Glutamatergic neuron (in vitro differentiated cells): Measurements from ENCODE around the gene WT1. TPM values are rescaled to one million over a fixed set of nuclear protein-coding genes. Genes with fewer than 3 reads are reported as not detected.

Experiments
- DNase-seq: peaks from one replicate; pipeline ENCODE4 v3.0.0; 2022
- H3K27ac Mint-ChIP-seq: one replicate; pipeline ENCODE4 v1.8.0; 2020; ENCODE audit warnings: mild to moderate bottlenecking, mixed read lengths, inconsistent platforms; ENCODE audit not compliant: unreplicated experiment
- H3K27me3 Mint-ChIP-seq: one replicate; pipeline ENCODE4 v1.8.0; 2020; ENCODE audit warnings: mild to moderate bottlenecking, moderate library complexity, mixed read lengths, inconsistent platforms; ENCODE audit not compliant: unreplicated experiment
- H3K36me3 Mint-ChIP-seq: one replicate; pipeline ENCODE4 v1.8.0; 2020; ENCODE audit warnings: mild to moderate bottlenecking, mixed read lengths, inconsistent platforms; ENCODE audit not compliant: unreplicated experiment
- H3K4me1 Mint-ChIP-seq: one replicate; pipeline ENCODE4 v1.8.0; 2020; ENCODE audit warnings: mild to moderate bottlenecking, low read depth, mixed read lengths, inconsistent platforms; ENCODE audit not compliant: unreplicated experiment
- H3K4me3 Mint-ChIP-seq: one replicate; pipeline ENCODE4 v1.8.0; 2020; ENCODE audit warnings: mild to moderate bottlenecking, mixed read lengths, inconsistent platforms; ENCODE audit not compliant: unreplicated experiment
- H3K9me3 Mint-ChIP-seq: one replicate; pipeline ENCODE4 v1.8.0; 2020; ENCODE audit warnings: mild to moderate bottlenecking, moderate library complexity, mixed read lengths, inconsistent platforms; ENCODE audit not compliant: unreplicated experiment
- total RNA-seq: library from RNA; stranded (reverse); fragmentation: NEBNext Ultra II Directional; extraction: Animal tissue kit (Norgen Biotek cat#: 25700); gene quantifications from one replicate; pipeline ENCODE4 v1.2.1, GENCODE V29; 2021; ENCODE audit not compliant: unreplicated experiment
- TF ChIP-seq, protein P1 (sequence below): fragments of 200-600 bp; sonication (generic); IDR thresholded peaks from one replicate; pipeline ENCODE4 v1.5.0; 2021; ENCODE audit not compliant: partially characterized antibody, unreplicated experiment

WT1 gene
- total RNA-seq, 1 donor from 2014 or later: not detected

DNA sequence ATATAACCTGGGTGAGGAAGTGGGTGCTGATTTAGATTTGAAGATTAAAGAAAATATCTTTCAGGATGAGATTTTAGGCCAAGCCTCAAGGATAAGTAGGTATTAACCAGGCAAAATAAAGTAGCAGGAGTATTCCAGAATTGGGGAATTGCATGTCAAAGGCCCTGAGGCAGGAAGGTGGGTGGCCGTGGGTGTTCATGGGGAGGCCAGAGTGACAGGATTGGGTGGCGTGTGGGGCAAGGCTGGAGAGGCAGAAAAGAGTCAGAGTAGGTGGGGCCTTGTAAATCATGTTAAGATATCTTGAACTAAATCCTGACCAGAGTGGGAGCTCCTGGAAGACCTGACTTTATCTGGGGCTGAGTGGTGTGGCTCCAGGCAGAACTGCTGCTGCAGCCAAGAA is 19.7 kb upstream of the WT1 start:
- Mint-ChIP-seq H3K27ac (no peak overlapping the region), H3K9me3 (no peaks in the 10 kb centered on the region)

DNA sequence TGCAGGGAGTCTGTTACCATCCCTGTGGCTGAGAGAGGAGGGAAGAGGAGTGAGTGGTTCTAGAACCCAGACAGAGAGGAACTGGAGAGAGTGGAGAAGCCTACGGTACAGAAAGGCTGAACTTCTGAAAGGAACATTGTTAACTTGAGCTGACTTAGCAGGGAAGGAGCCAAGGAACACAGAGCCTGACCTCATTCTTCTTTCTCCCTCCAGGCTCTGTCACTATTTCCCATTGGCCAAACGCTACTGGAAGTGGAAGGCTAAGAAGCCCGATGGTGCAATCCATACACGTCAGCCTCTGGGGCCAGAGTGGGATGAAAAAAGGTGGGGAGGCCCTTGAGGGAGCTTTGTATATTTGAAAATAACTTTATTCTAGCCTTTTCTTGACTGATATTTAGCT is 16.5 kb upstream of the WT1 start:
- no peak for DNase-seq
- TF ChIP-seq, protein P1, sequence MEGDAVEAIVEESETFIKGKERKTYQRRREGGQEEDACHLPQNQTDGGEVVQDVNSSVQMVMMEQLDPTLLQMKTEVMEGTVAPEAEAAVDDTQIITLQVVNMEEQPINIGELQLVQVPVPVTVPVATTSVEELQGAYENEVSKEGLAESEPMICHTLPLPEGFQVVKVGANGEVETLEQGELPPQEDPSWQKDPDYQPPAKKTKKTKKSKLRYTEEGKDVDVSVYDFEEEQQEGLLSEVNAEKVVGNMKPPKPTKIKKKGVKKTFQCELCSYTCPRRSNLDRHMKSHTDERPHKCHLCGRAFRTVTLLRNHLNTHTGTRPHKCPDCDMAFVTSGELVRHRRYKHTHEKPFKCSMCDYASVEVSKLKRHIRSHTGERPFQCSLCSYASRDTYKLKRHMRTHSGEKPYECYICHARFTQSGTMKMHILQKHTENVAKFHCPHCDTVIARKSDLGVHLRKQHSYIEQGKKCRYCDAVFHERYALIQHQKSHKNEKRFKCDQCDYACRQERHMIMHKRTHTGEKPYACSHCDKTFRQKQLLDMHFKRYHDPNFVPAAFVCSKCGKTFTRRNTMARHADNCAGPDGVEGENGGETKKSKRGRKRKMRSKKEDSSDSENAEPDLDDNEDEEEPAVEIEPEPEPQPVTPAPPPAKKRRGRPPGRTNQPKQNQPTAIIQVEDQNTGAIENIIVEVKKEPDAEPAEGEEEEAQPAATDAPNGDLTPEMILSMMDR: no peak
- Mint-ChIP-seq H3K27ac (no peak overlapping the region), H3K4me3 (no peak overlapping the region), H3K36me3 (no peaks in the 10 kb centered on the region), H3K27me3 (no peaks in the 10 kb centered on the region), H3K4me1 (no peaks in the 10 kb centered on the region), H3K9me3 (no peaks in the 10 kb centered on the region)

More for the DNA sequence above, 19.7 kb upstream of the WT1 start:
- no peak overlapping the region for H3K4me3 Mint-ChIP-seq
- H3K4me1 Mint-ChIP-seq: no peaks in the 10 kb centered on the region
- DNase-seq: no peak
- TF ChIP-seq, protein P1: no peak
- no peaks in the 10 kb centered on the region for H3K27me3 Mint-ChIP-seq
- H3K36me3 Mint-ChIP-seq: no peaks in the 10 kb centered on the region

DNA sequence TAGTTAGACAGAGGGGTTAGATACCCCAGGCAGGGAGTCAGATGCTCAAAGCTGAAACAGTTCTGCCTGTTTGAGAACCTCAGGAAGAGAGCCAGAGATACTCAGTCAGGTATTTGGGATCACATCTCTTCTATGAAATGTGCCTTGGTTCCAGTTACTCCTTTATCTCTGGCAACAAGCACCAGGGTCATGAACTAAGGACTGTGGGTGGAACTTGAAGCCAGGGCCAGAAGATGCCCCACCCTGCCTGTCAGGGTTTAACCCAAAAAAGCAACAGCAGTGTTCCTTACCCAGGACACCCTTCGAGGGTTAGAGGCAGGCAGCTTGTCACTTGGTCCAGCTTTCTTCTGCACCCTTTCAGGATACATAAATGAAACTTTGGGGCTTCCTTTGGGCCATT is 15.0 kb upstream of the WT1 start:
- TF ChIP-seq, protein P1: no peak

DNA sequence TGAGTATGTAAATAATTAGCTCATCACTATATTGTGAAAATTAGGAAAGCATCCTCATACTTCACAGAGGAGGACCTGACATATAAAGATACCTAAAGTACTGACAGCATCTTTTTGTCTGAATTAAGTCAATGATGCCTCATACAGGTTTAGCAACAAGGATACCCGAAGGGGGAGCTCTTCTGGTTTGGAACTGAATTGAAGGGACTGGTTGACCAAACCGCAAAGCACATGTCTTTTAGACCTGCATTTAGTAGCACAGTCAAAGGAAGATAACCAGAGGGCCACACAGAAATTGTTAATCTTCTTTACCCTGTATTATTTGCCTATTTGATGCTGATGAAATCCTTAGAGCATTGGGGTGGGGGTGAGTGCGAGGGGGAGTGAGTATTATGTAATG is 12.9 kb upstream of the WT1 start:
- Mint-ChIP-seq H3K27ac (no peak overlapping the region), H3K36me3 (no peaks in the 10 kb centered on the region), H3K4me1 (no peaks in the 10 kb centered on the region), H3K27me3 (no peaks in the 10 kb centered on the region), H3K4me3 (no peak overlapping the region), H3K9me3 (no peaks in the 10 kb centered on the region)
- TF ChIP-seq, protein P1: no peak
- no peak for DNase-seq

More for the DNA sequence above, 15.0 kb upstream of the WT1 start:
- DNase-seq: no peak
- no peaks in the 10 kb centered on the region for H3K9me3 Mint-ChIP-seq
- H3K36me3 Mint-ChIP-seq: no peaks in the 10 kb centered on the region
- no peaks in the 10 kb centered on the region for H3K4me1 Mint-ChIP-seq
- H3K27me3 Mint-ChIP-seq: no peaks in the 10 kb centered on the region
- H3K27ac Mint-ChIP-seq: no peak overlapping the region
- H3K4me3 Mint-ChIP-seq: no peak overlapping the region

DNA sequence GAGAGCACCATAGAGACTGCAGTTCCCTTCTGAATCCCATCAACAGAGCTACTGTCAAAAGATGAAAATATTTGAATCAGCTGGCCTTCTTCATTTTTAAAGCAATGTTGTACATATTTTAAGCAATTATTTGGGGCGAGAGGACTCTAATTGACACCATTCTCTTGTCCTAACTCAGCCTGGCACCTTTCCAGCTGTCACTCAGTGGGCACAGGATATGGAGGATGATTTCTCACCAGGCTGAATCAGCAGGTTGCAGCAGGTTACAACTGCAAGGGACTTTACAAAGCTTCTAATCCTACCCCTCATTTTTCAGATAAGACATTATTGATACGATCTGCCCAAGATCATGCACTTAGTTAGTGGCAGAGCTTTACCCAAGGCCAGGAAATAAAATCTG is 11.9 kb upstream of the WT1 start:
- no peaks in the 10 kb centered on the region for H3K4me1 Mint-ChIP-seq
- H3K36me3 Mint-ChIP-seq: no peaks in the 10 kb centered on the region
- no peak for DNase-seq
- no peak overlapping the region for H3K4me3 Mint-ChIP-seq
- TF ChIP-seq, protein P1: no peak
- no peak overlapping the region for H3K27ac Mint-ChIP-seq
- H3K9me3 Mint-ChIP-seq: no peaks in the 10 kb centered on the region
- H3K27me3 Mint-ChIP-seq: peaks cover 3% of the 10 kb centered on the region
